Effector CD4-positive, alpha-beta T cell (primary cell): ENCODE results near the gene NREP.
"Not testable (repeated sequence)": the region's sequence is repeated elsewhere in the genome, so short reads cannot be mapped to it uniquely, and the experiment has no call there.

Source experiments
- DNase-seq: peaks from one replicate; pipeline ENCODE4 v3.0.0-alpha.2; 2020

The NREP gene

DNA sequence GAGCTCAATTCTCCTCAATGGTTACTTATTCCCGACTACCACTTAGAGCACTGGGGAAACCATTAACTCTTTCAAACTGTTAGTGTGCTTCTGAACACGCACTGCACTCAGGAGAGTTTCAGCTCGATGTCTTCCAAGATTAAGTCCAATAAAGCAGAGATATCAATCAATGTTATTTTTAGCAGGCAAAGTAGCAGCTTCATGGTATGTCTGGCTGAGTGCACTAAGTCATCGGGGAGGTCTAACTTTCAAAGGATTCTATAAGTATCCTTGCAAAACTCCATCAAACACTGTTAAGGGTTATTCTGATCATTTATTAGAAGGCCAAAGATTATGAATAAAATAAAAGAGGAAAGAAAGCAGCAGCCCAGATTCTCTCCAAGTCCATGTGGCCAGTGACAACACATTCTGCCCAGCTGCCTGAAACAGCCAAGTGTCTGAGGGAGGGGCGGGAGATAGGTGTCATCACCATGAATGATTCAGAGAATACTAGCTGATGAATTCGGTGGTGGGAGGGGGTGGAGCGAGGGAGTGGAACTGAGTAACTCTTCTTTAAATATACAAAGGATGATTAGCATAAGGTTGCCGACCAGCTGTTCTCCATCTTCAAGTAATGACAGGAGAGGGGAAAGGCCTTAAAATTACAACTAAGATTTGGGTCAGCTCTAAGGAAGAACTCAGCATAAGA, 21.3 kb downstream of the NREP start:
- no peak for DNase-seq

DNA sequence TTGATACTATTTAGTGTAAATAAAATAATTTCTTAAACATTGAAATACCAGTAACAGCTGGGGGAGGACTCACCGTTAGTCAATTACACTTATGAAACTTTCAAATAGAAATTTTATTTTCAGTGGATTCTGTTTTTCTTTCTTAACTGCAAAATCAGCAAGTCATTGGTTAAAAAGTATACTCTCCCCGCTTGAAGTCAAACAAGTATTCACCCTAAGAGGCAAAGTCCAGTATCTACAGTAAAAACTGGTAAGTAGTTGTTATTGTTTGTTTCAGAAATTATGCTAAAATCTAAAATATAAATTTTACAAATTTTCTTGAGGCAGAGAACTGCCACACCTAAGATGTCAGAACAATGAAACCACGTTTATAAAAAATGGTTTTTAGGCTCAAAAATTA, 22.4 kb downstream of the NREP start:
- no peak for DNase-seq

DNA sequence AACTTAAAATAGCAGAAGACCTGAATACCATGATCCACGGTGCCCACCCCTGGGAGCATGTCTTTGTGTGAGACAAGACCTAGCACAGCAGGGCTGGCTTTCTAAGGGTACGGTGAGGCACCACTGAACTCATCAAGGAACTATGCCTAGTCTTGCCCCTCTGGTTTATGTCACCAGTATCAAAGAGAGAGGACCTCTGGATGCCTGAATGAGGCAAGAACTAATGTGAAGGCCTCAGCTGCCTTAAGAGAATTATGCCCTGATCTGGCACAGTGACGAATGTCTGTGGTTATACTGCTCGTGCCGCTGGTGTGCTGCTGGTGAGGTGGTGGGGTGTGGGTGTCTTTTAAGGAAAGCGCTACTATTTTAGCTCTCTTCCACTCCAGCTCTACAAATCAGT, 23.0 kb downstream of the NREP start:
- DNase-seq = no peak

GRCh38 chr5:111733571-111733970, 23.4 kb downstream of the NREP start:
- no peak for DNase-seq

GRCh38 chr5:111731638-111732037, 25.4 kb downstream of the NREP start:
- no peak for DNase-seq

DNA sequence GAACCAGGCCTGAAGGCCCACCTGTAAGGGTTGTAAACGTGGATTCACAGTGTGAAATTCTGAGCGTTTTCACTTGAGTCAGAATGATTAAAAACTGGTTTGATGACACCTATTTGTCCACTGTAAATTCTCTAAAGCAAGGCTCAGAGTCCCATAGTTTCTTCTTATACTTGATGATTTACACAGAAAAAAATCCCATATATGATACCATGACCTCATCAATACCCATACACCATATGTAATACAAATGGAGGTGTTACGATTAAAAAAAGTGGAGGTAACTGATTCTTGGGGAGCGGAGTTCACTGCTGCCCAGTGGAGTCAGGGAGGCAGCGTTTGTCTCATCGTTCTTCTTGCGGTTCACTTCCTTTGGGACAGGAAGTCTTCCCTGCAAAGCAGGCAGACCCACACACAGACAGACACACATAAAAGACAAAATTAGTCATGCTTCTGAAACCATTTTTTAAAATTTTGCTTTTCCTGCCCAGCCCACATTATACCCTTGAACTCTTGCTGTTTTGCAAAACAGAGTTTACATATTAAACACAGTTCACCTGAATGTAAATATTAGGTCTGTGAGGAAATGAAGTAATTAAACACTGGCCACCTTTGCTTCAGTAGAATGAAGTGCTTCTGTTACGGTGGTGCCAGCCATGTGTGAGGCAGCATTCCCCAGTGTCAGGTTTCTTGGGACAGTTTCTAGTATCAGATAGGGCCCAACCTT, 26.2 kb downstream of the NREP start:
- no peak for DNase-seq

DNA sequence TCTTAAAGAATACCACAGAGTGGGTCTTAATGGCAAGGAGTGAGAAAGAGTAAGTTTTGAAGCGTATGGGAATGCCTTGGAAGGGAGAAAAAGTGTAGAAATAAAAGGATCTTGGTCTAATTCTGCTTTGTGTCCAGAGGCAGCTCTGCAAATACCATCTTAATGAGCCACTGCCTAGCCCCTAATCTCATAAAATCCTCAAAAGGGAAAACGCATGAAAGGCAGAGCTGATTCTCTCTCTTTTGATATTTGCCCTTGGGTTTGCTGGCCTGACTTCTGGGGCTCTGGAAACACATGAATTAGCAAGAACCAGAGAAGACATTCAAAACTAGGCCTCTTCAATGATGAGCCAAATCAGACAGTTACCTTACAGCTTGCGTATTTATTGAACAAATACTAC, 28.1 kb downstream of the NREP start:
- DNase-seq = no peak

GRCh38 chr5:111726986-111727385, 30.0 kb downstream of the NREP start:
- DNase-seq = no peak

GRCh38 chr5:111722140-111722539, 34.9 kb downstream of the NREP start:
- no peak for DNase-seq

DNA sequence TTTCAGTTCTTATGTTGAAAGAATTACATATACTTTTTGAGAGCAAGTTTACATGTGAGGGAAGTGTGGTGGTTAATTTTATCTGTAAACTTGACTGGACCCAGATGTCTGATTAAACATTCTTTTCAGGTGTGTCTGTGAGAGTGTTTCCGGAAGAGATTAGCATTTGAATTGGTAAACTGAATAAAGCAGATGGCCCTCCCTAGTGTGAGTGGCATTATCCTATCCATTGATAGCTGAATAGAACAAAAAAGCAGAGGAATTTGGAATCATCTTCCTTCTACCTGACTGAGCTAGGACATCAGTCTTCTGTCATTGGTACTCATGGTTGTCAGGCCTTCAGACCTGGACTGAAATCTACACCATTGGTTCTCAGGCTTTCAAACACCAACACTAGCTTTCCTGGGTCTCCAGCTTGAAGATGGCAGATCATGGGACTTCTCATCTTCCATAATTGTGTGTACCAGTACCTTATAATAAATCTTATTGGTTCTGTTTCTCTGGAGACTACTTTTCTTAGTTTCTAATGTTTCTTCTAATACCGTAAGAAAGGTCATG, 36.6 kb downstream of the NREP start:
- DNase-seq = no peak

GRCh38 chr5:111719773-111720172, 37.2 kb downstream of the NREP start:
- DNase-seq = no peak

GRCh38 chr5:111716789-111717188, 40.2 kb downstream of the NREP start:
- DNase-seq = not testable (repeated sequence)

DNA sequence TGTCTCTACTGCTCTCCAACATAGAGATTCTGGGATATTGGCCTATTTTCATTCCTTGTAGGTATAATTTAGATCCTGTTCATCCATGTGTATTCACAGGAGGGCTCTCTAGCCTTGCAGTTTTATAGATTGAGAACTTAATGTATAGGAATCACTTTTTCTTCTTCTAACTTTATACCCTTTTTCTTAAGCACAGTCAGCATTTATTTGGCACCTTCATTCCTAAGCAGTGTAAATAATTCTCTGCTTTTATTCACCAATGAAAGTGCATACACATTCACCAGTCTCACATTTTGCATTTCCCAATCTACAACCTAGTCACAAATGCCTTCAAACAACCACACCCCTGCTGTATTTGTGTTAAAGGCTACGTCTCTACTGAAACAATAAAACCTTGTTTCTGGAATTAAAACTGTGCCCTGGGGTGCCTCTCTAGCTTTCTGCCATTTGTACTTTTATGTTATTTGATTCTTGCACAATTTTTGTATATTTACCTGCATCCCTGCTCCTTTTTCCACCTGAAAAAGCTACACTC, 49.3 kb downstream of the NREP start:
- no peak for DNase-seq

DNA sequence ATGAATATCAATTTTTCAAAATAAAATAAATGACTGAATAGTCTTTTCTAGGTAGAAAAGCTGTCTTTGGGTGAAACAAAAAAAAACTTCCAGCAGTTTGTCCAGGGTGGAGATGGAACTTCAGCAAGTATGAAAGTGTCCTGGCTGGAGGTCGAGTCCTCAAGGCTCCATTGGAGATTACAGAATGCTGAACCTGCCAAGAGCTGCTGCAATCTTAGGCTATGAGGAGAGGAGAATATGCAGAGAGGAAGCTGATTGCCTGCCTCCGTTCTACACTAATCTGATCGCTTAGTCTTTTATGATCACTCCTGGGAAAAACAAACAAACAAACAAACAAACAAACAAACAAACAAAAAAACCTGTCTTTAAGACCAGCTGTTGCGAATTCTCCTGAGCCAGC, 50.6 kb downstream of the NREP start:
- DNase-seq = no peak

- no peak for DNase-seq
Observed at GRCh38 chr5:111704452-111705085, 52.4 kb downstream of the NREP start.

DNA sequence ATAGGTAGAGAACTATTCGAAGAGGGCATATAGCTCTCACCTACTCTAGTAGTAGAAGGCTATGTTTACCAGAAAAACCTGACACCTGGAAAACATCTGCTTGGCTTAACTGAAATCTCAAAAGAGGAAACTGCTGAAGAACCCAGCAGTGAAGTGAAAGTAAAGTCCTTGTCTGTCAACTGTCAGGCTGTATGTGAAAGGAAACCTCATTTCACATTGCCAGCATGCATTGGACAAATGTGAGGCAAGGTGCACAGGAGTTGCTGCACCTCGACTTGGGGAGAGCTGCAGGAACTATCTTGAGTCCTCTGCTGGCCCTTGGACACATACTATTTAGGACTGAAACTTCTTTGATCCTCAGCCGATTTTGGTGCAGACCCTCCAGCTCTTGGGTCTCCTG, 53.3 kb downstream of the NREP start:
- DNase-seq = no peak

GRCh38 chr5:111699976-111700375, 57.0 kb downstream of the NREP start:
- DNase-seq = no peak

DNA sequence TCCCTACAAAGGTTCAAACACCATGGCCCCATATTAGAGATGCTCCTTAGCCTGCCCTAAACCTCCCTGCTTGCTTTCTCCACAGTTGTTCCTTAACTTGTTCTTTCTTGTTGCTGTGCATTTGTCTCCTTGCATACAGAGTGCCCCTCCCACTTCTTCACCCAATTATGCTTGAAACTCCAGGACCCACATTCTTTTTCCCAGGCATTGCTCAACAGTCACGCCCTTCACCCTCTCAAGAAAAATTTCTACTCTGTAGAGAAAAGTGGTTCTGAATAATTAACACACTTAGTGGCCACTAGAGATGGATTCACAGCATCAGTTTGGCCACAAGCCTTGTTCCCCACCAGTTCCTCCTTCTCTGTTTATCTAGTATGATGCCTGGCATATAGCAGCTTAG, 57.7 kb downstream of the NREP start:
- DNase-seq = no peak

- no peak for DNase-seq
Observed at GRCh38 chr5:111697881-111698757, 58.9 kb downstream of the NREP start.

DNA sequence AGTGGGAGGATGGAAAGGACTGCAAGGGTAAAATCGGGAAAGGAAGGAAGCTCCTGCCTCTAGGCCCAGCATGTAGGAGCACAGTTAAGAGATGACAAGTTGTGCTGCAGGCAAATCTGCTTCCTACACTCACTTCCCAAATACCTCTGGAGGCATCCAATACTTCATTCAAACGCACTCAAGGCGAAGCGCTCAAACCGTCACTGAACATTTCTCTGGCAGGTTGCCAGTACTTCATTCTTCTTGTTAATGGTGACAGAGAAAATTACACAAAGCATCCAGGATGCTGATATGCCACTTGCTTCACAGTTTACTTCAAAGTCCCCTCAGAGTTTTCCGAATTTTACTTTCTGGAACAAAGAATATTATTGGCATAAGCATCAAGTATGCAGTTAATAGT, 59.8 kb downstream of the NREP start:
- DNase-seq = no peak

GRCh38 chr5:111695991-111696390, 61.0 kb downstream of the NREP start:
- DNase-seq = no peak

DNA sequence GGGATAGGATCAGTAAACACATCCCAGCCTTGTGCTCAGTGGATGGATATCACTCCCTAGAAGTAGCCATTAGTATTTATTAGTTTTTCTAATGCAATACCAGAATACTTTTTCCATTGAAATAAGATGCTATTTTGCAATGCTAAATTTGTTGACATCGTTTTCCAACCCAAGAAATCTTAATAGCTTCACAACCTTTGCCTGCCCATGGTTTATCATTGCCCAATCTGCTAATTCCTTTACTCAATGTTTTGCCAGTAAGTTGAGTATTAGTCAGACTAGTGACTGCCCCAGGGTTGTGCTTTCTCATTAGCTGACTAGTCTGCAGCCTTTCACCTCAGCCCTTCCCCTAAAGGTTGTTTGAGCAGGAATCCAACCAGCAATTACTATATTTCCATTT, 62.9 kb downstream of the NREP start:
- DNase-seq = no peak

- DNase-seq = no peak
Observed at GRCh38 chr5:111691914-111692313, 65.1 kb downstream of the NREP start.
